ENCODE data around the gene TXNDC11.
"Not testable (repeated sequence)": the region's sequence is repeated elsewhere in the genome, so short reads cannot be mapped to it uniquely, and the experiment has no call there.

The TXNDC11 gene, protein sequence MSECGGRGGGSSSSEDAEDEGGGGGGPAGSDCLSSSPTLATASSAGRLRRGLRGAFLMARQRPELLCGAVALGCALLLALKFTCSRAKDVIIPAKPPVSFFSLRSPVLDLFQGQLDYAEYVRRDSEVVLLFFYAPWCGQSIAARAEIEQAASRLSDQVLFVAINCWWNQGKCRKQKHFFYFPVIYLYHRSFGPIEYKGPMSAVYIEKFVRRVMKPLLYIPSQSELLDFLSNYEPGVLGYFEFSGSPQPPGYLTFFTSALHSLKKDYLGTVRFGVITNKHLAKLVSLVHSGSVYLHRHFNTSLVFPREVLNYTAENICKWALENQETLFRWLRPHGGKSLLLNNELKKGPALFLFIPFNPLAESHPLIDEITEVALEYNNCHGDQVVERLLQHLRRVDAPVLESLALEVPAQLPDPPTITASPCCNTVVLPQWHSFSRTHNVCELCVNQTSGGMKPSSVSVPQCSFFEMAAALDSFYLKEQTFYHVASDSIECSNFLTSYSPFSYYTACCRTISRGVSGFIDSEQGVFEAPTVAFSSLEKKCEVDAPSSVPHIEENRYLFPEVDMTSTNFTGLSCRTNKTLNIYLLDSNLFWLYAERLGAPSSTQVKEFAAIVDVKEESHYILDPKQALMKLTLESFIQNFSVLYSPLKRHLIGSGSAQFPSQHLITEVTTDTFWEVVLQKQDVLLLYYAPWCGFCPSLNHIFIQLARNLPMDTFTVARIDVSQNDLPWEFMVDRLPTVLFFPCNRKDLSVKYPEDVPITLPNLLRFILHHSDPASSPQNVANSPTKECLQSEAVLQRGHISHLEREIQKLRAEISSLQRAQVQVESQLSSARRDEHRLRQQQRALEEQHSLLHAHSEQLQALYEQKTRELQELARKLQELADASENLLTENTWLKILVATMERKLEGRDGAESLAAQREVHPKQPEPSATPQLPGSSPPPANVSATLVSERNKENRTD

DNA sequence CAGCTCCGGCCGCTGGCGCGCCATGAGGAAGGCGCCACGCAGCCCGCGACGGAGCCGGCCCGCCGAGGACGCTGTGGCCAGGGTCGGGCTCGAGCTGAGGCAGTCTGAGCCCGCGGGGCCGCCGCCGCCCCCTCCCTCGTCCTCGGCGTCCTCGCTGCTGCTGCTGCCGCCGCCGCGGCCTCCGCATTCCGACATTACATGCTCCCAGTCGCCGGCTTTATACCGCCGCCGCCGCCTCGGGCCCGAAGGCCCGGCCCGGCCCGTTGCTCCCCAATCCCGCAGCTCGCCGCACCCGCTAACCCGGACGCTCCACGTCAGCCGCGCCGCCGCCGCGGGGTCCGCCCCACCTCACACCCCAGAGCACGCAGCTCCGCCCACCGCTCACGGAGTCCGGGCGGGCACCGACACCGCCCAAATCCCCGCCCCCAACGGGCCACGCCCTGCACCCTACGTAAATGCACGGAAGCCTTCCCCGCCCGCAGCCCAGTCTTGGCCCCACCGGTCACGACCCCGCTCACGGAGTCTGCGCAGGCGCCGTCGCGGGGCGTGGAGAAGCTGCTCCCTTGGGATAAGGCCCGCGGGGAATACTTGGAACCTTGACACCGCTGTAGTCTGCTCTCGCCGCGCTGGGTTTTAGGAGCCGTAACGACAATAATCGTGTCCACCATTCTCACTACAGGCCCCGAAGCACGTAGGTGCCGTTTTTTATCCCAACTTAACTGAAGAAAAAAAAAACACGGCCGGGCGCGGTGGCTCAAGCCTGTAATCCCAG, at the start of gene TXNDC11:
TSS of gene TXNDC11 (minus strand) at position 322 of the 772 bp plus-strand sequence. CDS start at position 195, 127 bp downstream.
- peak; percentile 99 for DNase-seq

DNA sequence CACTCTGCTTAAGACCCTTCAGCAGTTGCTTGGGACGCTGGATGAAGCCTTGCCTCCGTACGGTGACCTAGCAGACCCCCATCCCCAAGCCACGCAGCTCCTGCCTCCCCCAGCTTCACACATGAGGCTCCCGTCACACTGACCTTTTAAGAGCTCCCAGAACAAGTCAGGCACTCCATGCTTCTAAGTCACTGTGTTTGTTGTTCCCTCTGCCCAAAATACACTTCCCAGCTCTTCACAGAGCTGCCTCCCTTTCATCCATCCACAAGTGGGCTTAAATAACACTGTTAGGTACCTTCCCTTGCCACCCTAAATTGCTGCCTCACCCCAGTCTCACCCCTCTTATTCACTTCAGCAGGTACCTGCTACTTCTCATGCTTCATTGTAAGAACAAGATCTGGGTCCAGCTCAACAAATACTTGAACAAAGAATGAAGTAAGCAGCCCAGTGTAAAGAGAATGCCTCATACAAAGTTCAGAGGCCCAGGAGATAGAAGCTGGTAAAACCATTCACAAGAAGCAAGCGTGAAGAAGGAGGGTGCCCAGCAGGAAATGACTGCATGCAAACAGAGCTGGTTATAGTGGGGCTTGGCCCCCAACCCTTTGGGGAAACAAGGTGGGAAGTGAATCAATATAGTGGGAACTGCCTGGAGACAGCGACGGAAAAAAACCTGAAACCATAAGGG, 48.6 kb upstream of the TXNDC11 start:
- DNase-seq = no peak

DNA sequence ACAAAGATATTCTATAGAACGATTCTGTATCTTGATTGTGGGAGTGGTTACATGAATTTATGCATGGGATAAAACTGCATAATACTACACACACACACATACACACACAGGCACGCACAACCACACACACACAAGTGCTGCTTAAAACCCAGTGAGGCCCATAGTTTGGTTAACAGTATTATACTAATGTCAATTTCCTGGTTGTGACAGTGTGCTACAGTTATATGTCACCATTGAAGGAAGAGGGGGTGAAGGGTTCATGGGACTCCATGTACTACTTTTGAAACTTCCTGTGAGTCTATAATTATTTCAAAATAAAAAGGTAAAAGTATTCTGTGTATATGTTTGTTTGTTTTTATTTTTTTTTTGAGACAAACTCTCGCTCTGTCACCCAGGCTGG, 46.3 kb upstream of the TXNDC11 start:
- DNase-seq = no peak

DNA sequence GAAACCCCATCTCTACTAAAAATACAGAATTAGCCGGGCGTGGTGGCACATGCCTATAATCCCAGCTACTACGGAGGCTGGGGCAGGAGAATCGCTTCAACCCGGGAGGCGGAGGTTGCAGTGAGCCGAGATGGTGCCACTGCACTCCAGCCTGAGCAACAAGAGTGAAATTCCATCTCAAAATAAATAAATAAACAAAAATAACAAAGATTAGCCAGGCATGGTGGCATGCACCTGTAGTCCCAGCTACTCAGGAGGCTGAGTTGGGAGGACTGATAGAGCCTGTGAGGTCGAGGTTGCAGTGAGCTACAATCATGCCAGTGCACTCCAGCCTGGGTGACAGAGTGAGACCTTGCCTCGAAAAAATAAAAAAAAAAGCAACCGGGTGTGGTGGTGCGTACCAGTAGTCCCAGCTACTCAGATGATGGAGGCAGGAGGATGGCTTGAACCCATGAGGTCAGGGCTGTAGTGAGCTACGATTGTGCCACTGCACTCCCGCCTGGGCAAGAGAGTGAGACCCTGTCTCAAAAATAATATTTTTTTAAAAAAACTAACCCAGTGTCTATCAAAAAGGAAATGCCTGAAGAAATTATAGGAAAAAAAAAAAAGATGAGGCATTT, 42.4 kb upstream of the TXNDC11 start:
- DNase-seq = not testable (repeated sequence)

DNA sequence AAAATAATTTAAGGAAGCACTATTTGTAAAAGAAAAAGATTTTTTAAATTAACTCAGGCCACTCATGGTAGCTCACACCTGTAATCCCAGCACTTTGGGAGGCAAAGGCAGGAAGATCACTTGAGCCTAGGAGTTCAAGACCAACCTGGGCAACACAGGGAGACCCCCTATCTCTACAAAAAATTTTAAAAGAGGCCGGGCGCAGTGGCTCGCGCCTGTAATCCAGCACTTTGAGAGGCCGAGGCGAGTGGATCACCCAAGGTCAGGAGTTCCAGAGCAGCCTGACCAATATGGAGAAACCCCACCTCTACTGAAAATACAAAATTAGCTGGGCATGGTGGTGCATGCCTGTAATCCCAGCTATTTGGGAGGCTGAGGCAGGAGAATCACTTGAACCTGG, 41.7 kb upstream of the TXNDC11 start:
- DNase-seq = not testable (repeated sequence)

DNA sequence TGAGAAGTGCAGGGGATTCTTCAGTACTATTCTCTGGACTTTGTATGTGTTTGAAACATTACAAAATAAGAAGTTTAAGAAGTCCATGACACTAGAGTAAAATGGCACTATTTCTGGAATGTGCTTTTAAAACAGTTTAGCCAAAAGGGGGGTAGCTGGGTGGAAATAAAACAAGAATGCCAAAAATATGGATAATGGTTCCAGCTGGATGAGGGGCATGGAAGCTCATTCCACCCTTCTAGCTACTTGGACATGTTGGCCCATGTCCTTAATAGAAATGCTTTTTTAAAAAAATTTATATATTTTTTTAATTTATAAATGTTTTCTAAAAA, 41.3 kb upstream of the TXNDC11 start:
- DNase-seq = no peak

DNA sequence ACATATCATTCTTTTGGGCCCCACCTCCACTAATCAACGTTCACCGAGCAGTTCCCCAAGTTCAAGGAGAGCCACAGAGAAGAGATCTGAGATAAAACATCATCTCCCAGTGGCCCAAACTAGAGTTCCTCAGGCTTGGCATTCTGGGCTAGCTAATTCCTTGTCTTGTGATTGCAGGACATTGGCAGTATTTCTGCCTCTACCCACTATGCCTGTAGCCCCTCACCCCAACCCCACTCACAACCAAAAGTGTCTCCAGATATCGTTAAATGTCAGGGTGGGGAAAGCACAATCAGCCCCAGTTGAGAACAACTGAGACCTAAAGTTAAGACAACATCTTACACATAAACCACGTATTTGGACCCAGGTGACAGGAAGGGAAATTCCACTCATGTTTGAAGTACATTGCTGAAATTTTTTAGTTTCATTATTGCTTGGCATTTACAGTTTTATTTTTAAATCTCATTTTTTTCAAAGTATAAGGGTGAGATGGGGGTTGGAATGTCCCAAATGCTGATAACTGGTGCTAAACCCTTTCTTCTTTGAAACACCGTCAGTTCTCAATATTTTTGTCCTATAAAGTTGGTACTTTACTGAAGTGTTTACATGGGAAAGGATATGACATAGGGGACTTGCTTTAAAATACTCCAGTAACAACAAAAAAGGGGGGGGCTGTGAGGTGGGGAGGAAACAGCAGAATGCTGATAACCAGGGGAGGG, 40.8 kb upstream of the TXNDC11 start:
- no peak for DNase-seq

DNA sequence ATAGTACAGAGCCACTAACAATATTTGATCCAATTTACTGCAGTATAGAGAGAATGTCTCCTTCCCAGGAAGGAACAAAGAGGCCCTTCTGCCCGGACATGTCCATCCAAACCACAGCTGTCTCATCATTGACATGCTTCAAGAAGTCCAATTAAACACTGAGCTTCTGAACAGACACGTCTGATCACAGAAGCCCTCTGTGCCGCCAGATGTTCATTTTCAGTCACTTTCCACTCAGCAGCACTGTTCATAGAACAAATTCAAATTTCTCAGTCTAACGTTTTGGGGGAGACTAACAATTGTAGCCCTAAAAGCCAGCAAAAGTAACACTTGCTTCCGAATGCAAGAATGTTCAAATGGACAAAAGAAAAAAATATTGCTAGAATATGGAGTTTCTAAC, 39.1 kb upstream of the TXNDC11 start:
- DNase-seq = no peak

DNA sequence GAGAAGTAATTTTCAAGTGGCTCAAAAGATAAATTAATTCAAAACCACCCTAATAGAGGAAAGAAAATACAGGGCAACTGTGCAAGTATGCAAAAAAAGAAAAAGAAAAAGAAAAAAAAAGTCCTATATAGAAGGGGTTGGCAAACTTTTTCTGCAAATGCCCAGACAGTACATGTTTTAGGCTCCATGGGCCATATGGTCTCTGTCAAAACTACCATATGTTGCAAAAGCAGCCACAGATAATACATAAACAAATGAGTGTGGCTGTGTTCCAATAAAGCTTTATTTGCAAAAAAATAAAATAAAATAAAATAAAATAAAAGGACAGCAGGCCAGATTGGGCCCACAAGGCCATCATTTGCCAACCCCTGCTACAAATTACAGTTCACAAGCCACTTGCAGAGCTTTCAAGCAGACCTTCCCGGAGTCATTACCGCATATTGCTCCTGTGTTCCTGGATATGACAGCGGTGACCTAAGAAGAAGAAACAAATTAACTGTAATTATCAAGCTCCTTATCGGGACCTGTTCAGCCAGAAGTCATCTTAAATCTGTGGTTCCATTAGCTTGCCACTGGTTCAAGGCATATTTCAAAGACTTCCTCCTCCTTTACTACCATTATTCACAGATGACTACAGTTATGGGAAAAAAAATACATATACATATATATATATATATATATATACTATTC, 38.5 kb upstream of the TXNDC11 start:
- no peak for DNase-seq

DNA sequence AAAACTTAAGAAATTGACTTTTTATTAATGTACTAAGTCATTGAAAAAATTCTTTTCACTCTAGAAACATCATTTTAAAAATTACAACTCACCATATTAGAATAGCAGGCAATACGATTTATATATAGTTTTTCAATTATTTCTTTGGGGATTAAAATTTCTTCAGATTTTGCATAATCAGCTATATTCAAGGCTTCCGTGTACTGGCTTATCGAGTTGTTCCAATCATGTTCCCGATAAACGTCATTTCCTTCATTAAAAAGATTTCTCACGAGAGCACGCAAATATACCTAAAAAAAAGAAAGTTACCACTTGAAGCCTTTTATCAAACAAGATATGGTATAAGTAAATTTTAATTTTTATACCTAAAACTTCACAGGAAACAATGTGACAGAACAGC, 36.4 kb upstream of the TXNDC11 start:
- no peak for DNase-seq

DNA sequence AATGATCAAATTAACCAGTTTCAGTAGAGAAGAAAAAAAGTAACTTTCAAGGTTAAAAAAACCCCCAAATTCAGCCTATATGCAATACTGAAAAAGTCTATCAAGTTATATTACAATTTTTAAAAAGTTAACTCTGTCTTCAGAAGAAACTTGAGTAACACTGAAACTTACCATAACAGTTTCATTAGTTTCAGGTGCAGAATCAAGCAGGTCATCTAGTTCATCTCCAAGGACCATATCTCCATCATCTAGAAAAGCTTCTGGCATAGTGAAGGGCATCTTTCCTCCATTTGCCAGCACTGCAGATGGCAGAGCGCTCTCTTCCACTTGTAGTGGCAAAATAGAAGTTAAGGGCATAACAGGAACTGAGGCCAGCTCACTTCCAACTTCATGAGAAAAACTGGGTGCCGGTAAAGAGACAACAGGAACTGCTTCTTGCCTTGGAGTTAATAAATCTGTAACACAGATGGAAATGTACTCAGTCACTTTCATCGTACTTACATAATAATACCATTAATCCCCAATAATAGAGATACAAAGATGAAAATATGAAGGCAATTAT, 31.5 kb upstream of the TXNDC11 start:
- no peak for DNase-seq

DNA sequence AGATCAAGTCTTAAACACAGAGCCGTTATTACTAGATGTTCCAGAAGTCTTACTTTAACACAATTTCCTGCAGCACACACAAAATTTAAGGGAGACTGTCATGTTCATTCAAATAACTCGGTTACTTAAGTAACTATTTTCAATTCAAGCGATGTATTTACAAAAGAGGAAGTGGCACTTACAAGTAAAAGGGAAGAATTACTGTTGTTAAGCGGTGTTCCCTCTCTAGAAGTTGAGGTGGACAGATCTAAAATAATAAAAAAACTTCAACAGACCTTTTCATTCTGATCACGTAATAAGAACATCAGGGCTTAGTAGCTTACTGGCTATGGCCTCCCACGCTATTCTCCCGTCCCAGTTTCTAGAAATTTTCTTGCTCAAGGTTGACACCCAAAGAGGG, 26.2 kb upstream of the TXNDC11 start:
- no peak for DNase-seq

DNA sequence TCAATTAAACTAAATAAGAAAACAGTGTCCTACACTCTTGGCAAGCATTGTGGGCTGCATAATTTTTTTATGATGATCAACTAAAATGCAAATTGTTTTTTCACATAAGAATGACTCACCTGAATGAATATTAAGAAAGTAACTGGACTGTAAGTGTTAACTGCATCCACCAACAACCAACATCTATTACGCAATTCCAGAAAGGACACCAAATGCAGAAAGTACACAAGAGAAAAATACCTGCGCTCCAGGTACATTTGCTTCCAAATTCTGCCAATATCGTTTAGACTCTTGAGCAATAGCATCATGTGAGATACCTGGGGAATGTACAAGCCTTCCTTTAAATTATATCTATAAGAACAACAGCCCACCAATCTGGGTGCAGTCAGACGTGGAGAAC, 19.8 kb upstream of the TXNDC11 start:
- no peak for DNase-seq

DNA sequence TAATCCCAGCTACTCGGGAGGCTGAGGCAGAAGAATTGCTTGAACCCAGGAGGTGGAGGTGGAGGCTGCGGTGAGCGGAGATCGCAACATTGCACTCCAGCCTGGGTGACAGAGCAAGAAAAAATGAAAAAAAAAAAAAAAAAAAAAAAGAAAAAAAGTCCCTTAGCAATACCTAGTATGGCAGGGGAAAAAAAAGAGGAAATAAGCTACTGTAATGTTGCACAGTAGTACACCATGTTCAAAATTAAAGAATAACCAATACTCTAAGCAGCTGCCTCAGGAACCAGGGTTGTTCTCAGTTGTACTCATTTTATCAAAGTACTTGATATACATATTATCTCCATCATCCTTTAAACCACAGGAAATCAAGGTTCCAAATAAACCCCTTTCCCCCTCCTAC, 17.3 kb upstream of the TXNDC11 start:
- no peak for DNase-seq

DNA sequence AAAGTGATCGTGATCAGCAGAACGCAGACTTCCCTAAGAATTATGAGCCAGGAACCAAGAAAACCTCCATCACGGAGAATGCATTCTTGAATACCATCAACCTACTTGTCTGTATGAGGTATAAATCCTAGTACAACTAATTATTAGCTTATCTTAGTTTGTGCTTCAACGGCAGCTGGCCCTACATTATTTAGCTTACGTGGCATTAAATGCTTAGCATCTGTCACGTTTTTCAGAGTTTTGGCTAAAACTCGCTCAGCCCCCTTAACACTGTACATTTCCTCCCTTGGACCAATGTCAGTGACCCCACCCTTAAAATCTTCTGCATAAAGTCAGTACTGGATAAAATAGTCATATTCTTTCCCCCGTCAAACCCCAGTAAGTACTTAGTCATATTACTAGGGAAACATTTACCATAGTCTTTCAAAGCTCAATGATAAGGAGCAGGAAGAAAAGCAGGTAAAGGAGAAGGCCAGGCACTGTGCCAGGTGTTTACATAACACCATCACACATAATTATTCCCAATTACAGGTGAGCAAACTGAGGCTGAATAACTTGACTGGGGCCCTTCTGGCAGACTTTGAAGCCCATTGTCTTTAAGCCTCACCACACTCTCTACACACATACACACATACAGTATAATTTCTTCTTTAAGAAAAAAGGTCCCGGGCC, 16.6 kb upstream of the TXNDC11 start:
- DNase-seq = no peak

DNA sequence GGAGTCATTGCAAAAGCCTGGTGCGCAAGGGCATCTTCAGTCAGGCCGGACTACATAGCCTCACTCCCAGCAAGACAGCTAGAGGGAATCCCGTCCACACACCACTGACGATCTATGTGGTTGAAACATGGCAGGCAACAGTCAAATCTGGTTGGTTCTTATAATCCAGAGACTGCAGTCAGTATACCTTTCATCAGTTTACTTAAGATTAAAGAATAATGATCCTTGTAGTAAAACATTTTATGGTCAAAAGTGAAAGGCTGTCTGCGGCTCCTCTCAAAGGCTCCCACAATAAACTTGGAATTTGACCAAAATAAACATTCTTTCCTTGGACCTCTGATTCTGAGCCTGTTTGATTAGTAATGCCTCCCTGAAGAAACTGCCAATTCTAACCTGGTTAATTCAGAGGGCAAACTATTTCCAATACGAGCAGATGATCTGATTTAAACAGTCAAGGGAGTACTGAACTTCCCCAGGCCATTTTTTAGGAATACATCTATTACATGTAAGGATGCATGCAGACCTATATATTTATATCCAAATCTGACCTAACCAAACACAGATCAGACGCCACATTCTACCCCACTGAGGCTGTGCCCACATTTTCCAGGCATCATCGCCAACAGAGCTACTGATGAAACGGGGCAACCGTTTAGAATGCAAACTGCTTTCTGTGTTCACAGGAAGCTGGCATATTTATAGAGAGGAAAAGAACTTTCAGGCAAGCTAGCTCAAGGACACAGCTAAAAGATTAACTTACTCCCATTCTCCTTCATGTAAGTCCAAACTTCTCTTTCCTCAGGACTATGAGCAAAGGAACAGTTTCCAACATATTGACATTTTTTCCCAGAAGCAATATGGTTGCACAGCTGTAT, 15.3 kb upstream of the TXNDC11 start:
- no peak for DNase-seq

DNA sequence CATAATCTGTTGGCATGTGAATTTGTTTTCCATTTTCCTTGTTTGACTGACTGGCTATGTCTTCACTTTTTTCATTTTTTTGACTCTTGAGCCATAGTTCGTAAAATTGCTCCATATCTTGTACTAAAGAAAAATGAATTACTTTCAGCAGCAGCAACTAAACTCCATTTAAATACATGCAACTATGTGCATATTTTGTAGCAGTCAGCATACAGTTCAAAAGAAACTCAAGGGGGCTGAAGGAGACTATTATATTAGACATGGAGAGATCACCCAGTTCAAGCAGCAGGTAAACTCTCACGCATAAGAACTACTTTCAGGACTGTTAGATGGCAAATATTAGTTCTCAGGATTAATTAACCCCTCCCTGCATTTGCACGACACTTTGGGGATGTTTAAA, 13.6 kb upstream of the TXNDC11 start:
- DNase-seq = no peak

DNA sequence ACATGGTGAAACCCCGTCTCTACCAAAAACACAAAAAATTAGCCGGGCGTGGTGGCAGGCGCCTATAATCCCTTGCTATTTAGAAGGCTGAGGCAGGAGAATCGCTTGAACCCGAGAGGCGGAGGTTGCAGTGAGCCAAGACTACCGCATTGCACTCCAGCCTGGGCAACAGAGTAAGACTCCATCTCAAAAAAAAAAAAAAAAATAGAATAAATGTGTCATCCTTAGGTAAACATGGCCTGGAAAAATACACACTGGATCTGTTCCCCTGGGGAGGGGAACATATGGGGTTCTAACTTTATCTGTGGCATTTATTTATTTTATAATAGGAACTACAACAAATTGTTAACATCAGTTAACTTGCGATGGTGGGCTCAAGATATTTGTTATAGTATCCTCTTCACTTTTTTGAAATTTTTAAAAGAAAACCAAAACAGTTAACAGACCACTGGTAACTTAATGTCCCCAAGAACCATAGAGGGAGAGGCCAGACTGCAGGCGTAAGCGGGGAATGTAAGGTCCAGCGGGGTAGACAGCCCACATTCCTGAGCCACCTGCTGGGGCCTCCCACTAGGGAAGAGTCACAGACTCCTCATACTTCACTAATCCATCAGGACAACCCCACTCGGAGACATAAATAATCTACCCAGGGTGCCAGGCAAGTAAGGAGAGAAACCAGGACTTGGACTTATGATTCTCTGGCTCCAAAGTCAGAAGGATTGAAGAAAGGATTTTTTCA, 12.5 kb upstream of the TXNDC11 start:
- no peak for DNase-seq
